ENCODE measurements around the gene TSPYL6. TPM values are rescaled to one million over a fixed set of nuclear protein-coding genes. Genes with fewer than 3 reads are reported as not detected.

Gene TSPYL6
- total and polyA plus RNA-seq, 2 experiments from 2014 or later = not detected

GRCh38 chr2:54287532-54287931 lies 31.5 kb upstream of the TSPYL6 start:
- H3K4me2 ChIP-seq = no peak overlapping the region
- WGBS (ENCODE audit: low lambda C conversion rate, missing lambda C conversion rate) = 80% methylated on average over 2 of the region's 2 CpGs
- no peak for DNase-seq (ENCODE audit: low spot score)
- H3K36me3 ChIP-seq (replicated peaks; ENCODE audit: insufficient read depth, low read depth) = no peaks in the 10 kb centered on the region
- no peaks in the 10 kb centered on the region for H4K20me1 ChIP-seq (ENCODE audit: insufficient read depth, poor library complexity, severe bottlenecking)
- H3K79me2 ChIP-seq = no peaks in the 10 kb centered on the region
- no peaks in the 10 kb centered on the region for H3K9me2 ChIP-seq (replicated peaks; ENCODE audit: insufficient read depth)
- no peak for TF ChIP-seq EZH2 (IDR thresholded peaks at IDR 0.05; ENCODE audit: borderline replicate concordance)
- no peak for TF ChIP-seq CTCF (IDR thresholded peaks at IDR 0.05; ENCODE audit: poor library complexity)
- no peak for TF ChIP-seq EZH2phosphoT487 (IDR thresholded peaks at IDR 0.05; ENCODE audit: low read depth, severe bottlenecking, unreplicated experiment)
- no peak overlapping the region for H3K27ac ChIP-seq
- H3K4me1 ChIP-seq (ENCODE audit: insufficient read depth) = no peaks in the 10 kb centered on the region
- H3K4me3 ChIP-seq = no peak overlapping the region
- peaks cover 18% of the 10 kb centered on the region for H3K27me3 ChIP-seq
- H3K9me3 ChIP-seq (ENCODE audit: low read depth) = no peaks in the 10 kb centered on the region
- H2AFZ ChIP-seq = no peak overlapping the region

GRCh38 chr2:54285451-54285850 lies 29.4 kb upstream of the TSPYL6 start:
- TF ChIP-seq EZH2phosphoT487 (IDR thresholded peaks at IDR 0.05; ENCODE audit: low read depth, severe bottlenecking, unreplicated experiment) = no peak
- TF ChIP-seq EZH2 (IDR thresholded peaks at IDR 0.05; ENCODE audit: borderline replicate concordance) = no peak
- no peak overlapping the region for H3K4me2 ChIP-seq
- no peaks in the 10 kb centered on the region for H3K9me3 ChIP-seq (ENCODE audit: low read depth)
- H3K27me3 ChIP-seq = peaks cover 11% of the 10 kb centered on the region
- no peaks in the 10 kb centered on the region for H4K20me1 ChIP-seq (ENCODE audit: insufficient read depth, poor library complexity, severe bottlenecking)
- H3K79me2 ChIP-seq = no peaks in the 10 kb centered on the region
- H2AFZ ChIP-seq = no peak overlapping the region
- H3K4me1 ChIP-seq (ENCODE audit: insufficient read depth) = no peaks in the 10 kb centered on the region
- no peak overlapping the region for H3K4me3 ChIP-seq
- no peak overlapping the region for H3K27ac ChIP-seq
- H3K9me2 ChIP-seq (replicated peaks; ENCODE audit: insufficient read depth) = no peaks in the 10 kb centered on the region
- no peak for DNase-seq (ENCODE audit: low spot score)
- WGBS (ENCODE audit: low lambda C conversion rate, missing lambda C conversion rate) = 93% methylated on average over 1 of the region's 1 CpG
- H3K36me3 ChIP-seq (replicated peaks; ENCODE audit: insufficient read depth, low read depth) = no peaks in the 10 kb centered on the region

GRCh38 chr2:54284826-54285225 lies 28.8 kb upstream of the TSPYL6 start:
- H3K27me3 ChIP-seq = peaks cover 5% of the 10 kb centered on the region
- H2AFZ ChIP-seq = no peak overlapping the region
- H3K27ac ChIP-seq = no peak overlapping the region
- H3K4me3 ChIP-seq = no peak overlapping the region
- no peaks in the 10 kb centered on the region for H4K20me1 ChIP-seq (ENCODE audit: insufficient read depth, poor library complexity, severe bottlenecking)
- WGBS (ENCODE audit: low lambda C conversion rate, missing lambda C conversion rate) = 46% methylated on average over 3 of the region's 3 CpGs
- H3K9me2 ChIP-seq (replicated peaks; ENCODE audit: insufficient read depth) = no peaks in the 10 kb centered on the region
- no peaks in the 10 kb centered on the region for H3K79me2 ChIP-seq
- TF ChIP-seq EZH2 (IDR thresholded peaks at IDR 0.05; ENCODE audit: borderline replicate concordance) (no peak), CTCF (IDR thresholded peaks at IDR 0.05; ENCODE audit: poor library complexity) (no peak), EZH2phosphoT487 (IDR thresholded peaks at IDR 0.05; ENCODE audit: low read depth, severe bottlenecking, unreplicated experiment) (no peak)
- DNase-seq (ENCODE audit: low spot score) = no peak
- H3K9me3 ChIP-seq (ENCODE audit: low read depth) = no peaks in the 10 kb centered on the region
- H3K4me1 ChIP-seq (ENCODE audit: insufficient read depth) = no peaks in the 10 kb centered on the region
- H3K4me2 ChIP-seq = no peak overlapping the region
- no peaks in the 10 kb centered on the region for H3K36me3 ChIP-seq (replicated peaks; ENCODE audit: insufficient read depth, low read depth)

- TF ChIP-seq EZH2phosphoT487 (IDR thresholded peaks at IDR 0.05; ENCODE audit: low read depth, severe bottlenecking, unreplicated experiment) (no peak), CTCF (IDR thresholded peaks at IDR 0.05; ENCODE audit: poor library complexity) (no peak), EZH2 (IDR thresholded peaks at IDR 0.05; ENCODE audit: borderline replicate concordance) (no peak)
- Histone ChIP-seq H3K9me2 (replicated peaks; ENCODE audit: insufficient read depth) (no peaks in the 10 kb centered on the region), H4K20me1 (ENCODE audit: insufficient read depth, poor library complexity, severe bottlenecking) (no peaks in the 10 kb centered on the region), H3K27me3 (no peaks in the 10 kb centered on the region), H3K27ac (no peak overlapping the region), H3K4me1 (ENCODE audit: insufficient read depth) (no peaks in the 10 kb centered on the region), H3K9me3 (ENCODE audit: low read depth) (no peaks in the 10 kb centered on the region), H3K36me3 (replicated peaks; ENCODE audit: insufficient read depth, low read depth) (no peaks in the 10 kb centered on the region), H3K4me3 (no peak overlapping the region), H3K79me2 (no peaks in the 10 kb centered on the region), H2AFZ (no peak overlapping the region), H3K4me2 (no peak overlapping the region)
- no peak for DNase-seq (ENCODE audit: low spot score)
- WGBS (ENCODE audit: low lambda C conversion rate, missing lambda C conversion rate) = 70% methylated on average over 2 of the region's 2 CpGs
Observed at GRCh38 chr2:54279385-54279784, 23.4 kb upstream of the TSPYL6 start.

All from hepatocyte (in vitro differentiated cells).